Caco-2 (cell line): ENCODE measurements around the gene APOBEC3C. TPM values are rescaled to one million over a fixed set of nuclear protein-coding genes. Genes with fewer than 3 reads are reported as not detected.

Source experiments
- BruUV-seq: library from RNA; stranded (reverse); fragments of 400-500 nt; replicated peaks from 2 replicates; lab custom pipeline; 2021; lab: Mats Ljungman, UMichigan
- CTCF ChIA-PET: fragments of 300-600 bp; sonication (Branson Sonifier 250); formaldehyde crosslinking; loops from one replicate; lab custom pipeline; 2022; ENCODE audit warnings: antibody characterized with exemption; lab: Charles Lee
- POLR2A ChIA-PET: fragments of 300-600 bp; sonication (Branson Sonifier 250); formaldehyde crosslinking; loops from one replicate; lab custom pipeline; 2022; ENCODE audit warnings: antibody characterized with exemption; lab: Charles Lee
- DNase-seq, 2 experiments: peaks; one replicate each; pipeline versions ENCODE4 v3.0.0 to v3.0.0-alpha.2; 2020 to 2022
- H3K27me3 ChIP-seq: replicated peaks from 2 replicates; pipeline ENCODE4 v1.6.0; 2011; ENCODE audit warnings: low read length; ENCODE audit not compliant: control insufficient read depth, insufficient read depth
- H3K36me3 ChIP-seq: 2 replicates; pipeline ENCODE4 v1.5.1; 2011; ENCODE audit warnings: low read length; ENCODE audit not compliant: control insufficient read depth, insufficient read depth
- H3K4me1 ChIP-seq: fragments of 250-450 bp; sonication (Bioruptor Pico); 2 replicates; pipeline ENCODE4 v1.5.1; 2020; ENCODE audit warnings: mild to moderate bottlenecking
- H3K4me3 ChIP-seq: 2 replicates; pipeline ENCODE4 v1.5.1; 2011; ENCODE audit warnings: low read depth, mild to moderate bottlenecking, control low read depth, low read length
- H3K9me3 ChIP-seq: fragments of 250-450 bp; sonication (Bioruptor Pico); 2 replicates; pipeline ENCODE4 v1.5.1; 2020; ENCODE audit warnings: mild to moderate bottlenecking, moderate library complexity
- H3K27ac Mint-ChIP-seq: one replicate; pipeline ENCODE4 v1.8.0; 2022; ENCODE audit warnings: mixed read lengths; ENCODE audit not compliant: unreplicated experiment
- H3K27me3 Mint-ChIP-seq: one replicate; pipeline ENCODE4 v1.8.0; 2022; ENCODE audit warnings: mixed read lengths; ENCODE audit not compliant: insufficient read depth, unreplicated experiment
- H3K36me3 Mint-ChIP-seq: one replicate; pipeline ENCODE4 v1.8.0; 2022; ENCODE audit warnings: mild to moderate bottlenecking, mixed read lengths; ENCODE audit not compliant: insufficient read depth, unreplicated experiment
- H3K4me1 Mint-ChIP-seq: one replicate; pipeline ENCODE4 v1.8.0; 2022; ENCODE audit warnings: low read depth, mixed read lengths; ENCODE audit not compliant: unreplicated experiment
- H3K4me3 Mint-ChIP-seq: one replicate; pipeline ENCODE4 v1.8.0; 2022; ENCODE audit warnings: mild to moderate bottlenecking, moderate library complexity, mixed read lengths; ENCODE audit not compliant: unreplicated experiment
- H3K9me3 Mint-ChIP-seq: one replicate; pipeline ENCODE4 v1.8.0; 2022; ENCODE audit warnings: mixed read lengths; ENCODE audit not compliant: unreplicated experiment
- CTCF ChIP-seq, 2 experiments: fragments of 200-600 bp in 1 of 2; IDR thresholded peaks; 1 replicate in 1 of 2; 2 replicates in 1 of 2; pipeline versions ENCODE4 v1.5.1 to v1.8.0; 2011 to 2022; ENCODE audit warnings: antibody characterized with exemption in 1 of 2, control low read depth in 1 of 2, inconsistent platforms in 1 of 2, low read depth in 1 of 2, low read length in 1 of 2, mild to moderate bottlenecking in 1 of 2, moderate library complexity in 1 of 2; ENCODE audit not compliant: insufficient read depth in 1 of 2, severe bottlenecking in 1 of 2, unreplicated experiment in 1 of 2
- intact Hi-C: fragments of 100-400 bp; cut with micrococcal nuclease; formaldehyde crosslinking; loops from one replicate; pipeline ENCODE4 v1.10.0; 2022; ENCODE audit not compliant: unreplicated experiment
- total RNA-seq: library from RNA; stranded (reverse); gene quantifications from 2 replicates; pipeline ENCODE4 v1.2.3, GENCODE V29; 2022

The APOBEC3C gene
- total RNA-seq, 1 experiment from 2014 or later, result 25.1 TPM

DNA sequence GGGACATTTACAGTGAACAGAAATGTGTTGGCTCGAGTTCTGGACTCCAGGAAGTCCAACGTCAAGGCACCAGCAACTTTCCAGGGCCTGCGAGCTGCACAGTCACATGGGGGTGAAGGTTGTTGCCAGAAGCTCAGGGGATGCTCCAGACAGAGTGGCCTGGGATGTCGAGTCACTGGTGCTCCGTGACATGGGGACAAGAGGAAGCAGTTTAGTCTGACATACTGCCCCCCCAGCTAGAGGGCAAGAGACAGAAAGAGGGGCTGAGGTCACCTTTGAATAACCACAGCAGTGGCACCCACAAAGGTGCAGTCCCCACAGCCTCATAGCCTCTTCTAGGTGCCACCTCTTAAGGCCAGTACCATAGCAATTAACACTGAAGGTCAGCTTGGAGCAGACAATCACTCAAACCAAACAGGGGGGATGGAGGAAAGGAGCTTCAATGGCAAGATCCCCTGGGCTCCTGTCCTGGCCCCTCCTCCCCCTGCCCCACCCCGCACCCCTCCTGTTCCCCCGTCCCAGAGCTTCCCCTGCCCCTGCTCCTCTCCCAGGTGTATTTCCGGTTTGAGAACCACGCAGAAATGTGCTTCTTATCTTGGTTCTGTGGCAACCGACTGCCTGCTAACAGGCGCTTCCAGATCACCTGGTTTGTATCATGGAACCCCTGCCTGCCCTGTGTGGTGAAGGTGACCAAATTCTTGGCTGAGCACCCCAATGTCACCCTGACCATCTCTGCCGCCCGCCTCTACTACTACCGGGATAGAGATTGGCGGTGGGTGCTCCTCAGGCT, 10.7 kb downstream of the APOBEC3C start:
- H3K27me3 ChIP-seq, result no peaks in the 10 kb centered on the region
- H3K27me3 Mint-ChIP-seq, result no peaks in the 10 kb centered on the region
- no peak overlapping the region for H3K27ac Mint-ChIP-seq
- H3K36me3 Mint-ChIP-seq, result no peaks in the 10 kb centered on the region
- no peak for DNase-seq
- intact Hi-C loops, result no loop called here
- no peak overlapping the region for H3K4me3 ChIP-seq
- no peaks in the 10 kb centered on the region for H3K4me1 Mint-ChIP-seq
- no peak for TF ChIP-seq CTCF (IDR thresholded peaks at IDR 0.05; ENCODE audit: insufficient read depth in 1 of 2, low read depth in 1 of 2, low read length in 1 of 2, severe bottlenecking in 1 of 2, unreplicated experiment in 1 of 2)
- no TSS peak for BruUV-seq
- no peaks in the 10 kb centered on the region for H3K9me3 Mint-ChIP-seq
- H3K9me3 ChIP-seq, result no peaks in the 10 kb centered on the region
- no peaks in the 10 kb centered on the region for H3K4me1 ChIP-seq
- ChIA-PET CTCF (no interaction called here), POLR2A (interaction anchor here (0.6 kb wide), 1 partner anchor 104 kb away, joined by 3 read pairs; no protein-coding TSS in a partner anchor)
- no peak overlapping the region for H3K4me3 Mint-ChIP-seq
- H3K36me3 ChIP-seq, result no peaks in the 10 kb centered on the region

DNA sequence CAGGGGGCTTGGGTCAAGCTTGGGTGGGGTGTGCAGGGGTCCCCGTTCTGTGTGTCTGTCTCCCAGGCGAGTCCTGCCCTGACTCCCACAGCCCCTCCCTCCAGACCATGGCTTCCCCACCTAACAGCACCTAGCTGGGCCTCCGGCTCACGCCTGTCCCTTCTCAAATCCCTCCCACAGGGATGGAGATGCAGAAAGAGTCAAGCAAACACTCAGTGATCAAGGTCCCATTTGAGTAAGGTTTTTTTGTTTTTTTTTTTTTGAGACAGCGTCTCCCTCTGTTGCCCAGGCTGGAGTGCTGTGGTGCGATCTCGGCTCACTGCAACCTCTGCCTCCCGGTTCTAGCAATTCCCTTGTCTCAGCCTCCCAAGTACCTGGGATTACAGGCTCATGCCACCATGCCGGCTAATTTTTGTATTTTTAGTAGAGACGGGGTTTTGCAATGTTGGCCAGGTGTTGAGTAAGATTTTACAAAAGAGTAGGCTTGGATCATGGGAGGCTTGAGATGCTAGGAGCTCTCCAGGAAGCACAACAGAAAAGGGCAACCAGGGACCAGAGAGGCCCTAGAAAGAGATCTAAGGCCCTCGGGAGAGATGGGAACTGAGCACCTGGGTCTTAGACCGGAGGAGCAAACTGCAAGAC, 12.6 kb downstream of the APOBEC3C start:
- POLR2A ChIA-PET, result no interaction called here
- no peak for DNase-seq
- Mint-ChIP-seq H3K27me3 (no peaks in the 10 kb centered on the region), H3K27ac (no peak overlapping the region), H3K4me1 (no peaks in the 10 kb centered on the region), H3K4me3 (no peak overlapping the region), H3K36me3 (no peaks in the 10 kb centered on the region), H3K9me3 (no peaks in the 10 kb centered on the region)
- CTCF ChIA-PET, result no interaction called here
- no peak overlapping the region for H3K4me3 ChIP-seq
- intact Hi-C loops, result no loop called here
- H3K36me3 ChIP-seq, result no peaks in the 10 kb centered on the region
- TF ChIP-seq CTCF (IDR thresholded peaks at IDR 0.05; ENCODE audit: insufficient read depth in 1 of 2, low read depth in 1 of 2, low read length in 1 of 2, severe bottlenecking in 1 of 2, unreplicated experiment in 1 of 2), result no peak
- H3K27me3 ChIP-seq, result no peaks in the 10 kb centered on the region
- no peaks in the 10 kb centered on the region for H3K9me3 ChIP-seq
- no peaks in the 10 kb centered on the region for H3K4me1 ChIP-seq
- no TSS peak for BruUV-seq

- POLR2A ChIA-PET, result no interaction called here
- Histone ChIP-seq H3K27me3 (no peaks in the 10 kb centered on the region), H3K4me3 (no peak overlapping the region), H3K4me1 (no peaks in the 10 kb centered on the region), H3K9me3 (no peaks in the 10 kb centered on the region), H3K36me3 (no peaks in the 10 kb centered on the region)
- H3K4me1 Mint-ChIP-seq, result no peaks in the 10 kb centered on the region
- H3K4me3 Mint-ChIP-seq, result no peak overlapping the region
- CTCF ChIA-PET, result interaction anchor here (0.5 kb wide), 1 partner anchor 40 kb away, joined by 3 read pairs; no protein-coding TSS in a partner anchor
- intact Hi-C loops, result no loop called here
- no peak for DNase-seq
- no peaks in the 10 kb centered on the region for H3K27me3 Mint-ChIP-seq
- TF ChIP-seq CTCF (IDR thresholded peaks at IDR 0.05; ENCODE audit: insufficient read depth in 1 of 2, low read depth in 1 of 2, low read length in 1 of 2, severe bottlenecking in 1 of 2, unreplicated experiment in 1 of 2), result no peak
- H3K36me3 Mint-ChIP-seq, result no peaks in the 10 kb centered on the region
- H3K9me3 Mint-ChIP-seq, result no peaks in the 10 kb centered on the region
- no TSS peak for BruUV-seq
- H3K27ac Mint-ChIP-seq, result no peak overlapping the region
Observed at GRCh38 chr22:39027717-39028116, 13.7 kb downstream of the APOBEC3C start.
